ENCODE measurements around the gene CLRN1. TPM values are rescaled to one million over a fixed set of nuclear protein-coding genes. Genes with fewer than 3 reads are reported as not detected.
"Not testable (repeated sequence)": the region's sequence is repeated elsewhere in the genome, so short reads cannot be mapped to it uniquely, and the experiment has no call there.

The CLRN1 gene, protein sequence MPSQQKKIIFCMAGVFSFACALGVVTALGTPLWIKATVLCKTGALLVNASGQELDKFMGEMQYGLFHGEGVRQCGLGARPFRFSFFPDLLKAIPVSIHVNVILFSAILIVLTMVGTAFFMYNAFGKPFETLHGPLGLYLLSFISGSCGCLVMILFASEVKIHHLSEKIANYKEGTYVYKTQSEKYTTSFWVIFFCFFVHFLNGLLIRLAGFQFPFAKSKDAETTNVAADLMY
- not detected in 2 replicates for total RNA-seq (2014; rRNA removed)
- not detected for polyA plus RNA-seq (2012)

DNA sequence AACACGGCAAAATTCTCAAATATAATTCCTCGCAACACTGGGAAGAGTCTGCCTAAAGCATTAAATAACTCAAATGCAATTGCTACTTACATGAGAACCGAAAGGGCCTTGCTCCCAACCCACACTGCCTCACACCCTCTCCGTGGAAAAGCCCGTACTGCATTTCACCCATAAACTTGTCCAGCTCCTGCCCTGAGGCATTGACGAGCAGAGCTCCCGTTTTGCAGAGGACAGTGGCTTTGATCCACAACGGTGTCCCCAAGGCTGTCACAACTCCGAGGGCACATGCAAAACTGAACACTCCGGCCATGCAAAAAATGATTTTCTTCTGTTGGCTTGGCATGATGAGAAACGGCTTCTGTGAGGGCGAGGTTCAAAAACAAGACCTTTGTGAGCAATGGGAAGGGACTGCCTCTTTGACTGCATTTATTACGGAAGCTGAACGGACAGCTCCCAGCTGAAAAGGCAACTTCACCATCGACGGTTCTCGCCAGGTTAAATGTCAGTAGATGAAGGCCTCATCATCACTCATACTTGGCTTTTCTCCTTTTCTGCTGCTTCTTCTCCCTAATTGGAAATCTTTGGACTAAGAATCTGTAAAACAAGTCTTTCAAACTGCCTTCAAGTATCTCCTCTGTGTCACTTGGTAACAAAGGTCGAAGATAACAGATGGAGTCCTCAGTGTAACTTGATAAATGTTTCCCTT, at the start of gene CLRN1:
TSS of gene CLRN1 (minus strand) at position 362 of the 706 bp plus-strand sequence. CDS start at position 343, 19 bp downstream.
- DNase-seq (ENCODE audit: low read depth): no peak

DNA sequence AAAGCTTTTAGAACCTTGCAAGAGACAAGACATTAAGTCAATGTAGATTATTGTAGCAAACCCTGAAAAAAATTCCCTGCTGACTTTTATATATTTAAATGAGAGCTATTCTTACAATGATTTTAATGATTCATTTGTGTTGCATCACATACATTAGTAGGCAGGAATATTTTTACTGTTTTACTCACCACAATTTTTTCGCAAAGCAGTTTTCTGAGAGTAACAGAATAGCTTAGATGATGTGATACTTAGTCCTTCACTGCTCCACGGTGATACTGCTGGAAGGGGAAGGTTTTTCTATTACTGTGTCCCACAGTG, 43.9 kb upstream of the CLRN1 start:
- DNase-seq (ENCODE audit: low read depth): peak; percentile 20

DNA sequence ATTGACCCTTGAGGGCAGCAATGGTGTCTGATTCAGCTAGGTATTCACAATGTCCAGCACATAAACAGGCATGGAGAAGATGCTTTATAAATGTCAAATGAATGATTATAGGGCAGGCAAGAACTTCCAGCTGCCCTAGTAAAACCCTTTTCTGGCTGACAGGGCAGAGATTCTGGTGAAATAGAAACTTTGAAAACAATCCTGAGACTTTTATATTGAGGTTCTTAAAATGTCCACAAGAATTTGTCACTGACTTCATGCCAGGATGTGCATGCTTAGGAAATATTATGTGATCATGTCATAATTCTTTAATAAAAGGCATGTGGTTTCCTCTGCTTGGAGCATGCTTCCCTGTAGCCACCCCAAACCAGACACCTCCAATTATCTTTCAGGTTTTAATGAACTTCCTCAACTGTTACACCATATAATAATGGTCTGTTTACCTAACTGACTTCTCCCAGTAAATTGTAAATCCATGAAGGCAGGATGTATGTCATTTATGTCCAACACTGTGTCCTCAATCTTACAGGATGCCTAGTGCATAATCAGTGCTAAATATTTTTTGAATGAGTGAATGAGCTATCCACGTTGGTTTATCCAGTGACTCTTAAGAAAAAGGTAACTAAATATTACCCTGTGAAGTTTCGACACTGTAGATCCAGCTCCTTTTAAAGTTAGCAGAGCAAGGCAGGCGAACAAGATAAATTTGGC, 43.4 kb upstream of the CLRN1 start:
- no peak for DNase-seq (ENCODE audit: low read depth)

DNA sequence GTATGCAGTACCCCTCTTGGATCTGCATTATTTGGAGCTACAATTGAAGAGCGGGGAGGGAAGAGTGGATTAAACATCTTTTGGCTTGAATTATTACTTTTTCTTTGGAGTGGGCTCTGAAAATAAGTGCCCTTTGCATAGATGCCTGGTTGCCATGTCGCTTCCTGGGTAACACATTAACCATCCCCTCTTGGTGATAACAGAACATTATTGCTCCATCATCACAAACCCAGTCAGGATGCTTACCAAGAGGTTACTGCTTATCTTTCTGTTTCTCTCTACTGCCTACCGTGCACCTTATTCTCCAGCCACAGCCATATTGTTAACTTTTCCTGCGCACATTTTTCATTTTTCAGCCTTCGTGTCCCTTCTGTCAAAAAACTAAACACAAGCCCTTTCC, 42.7 kb upstream of the CLRN1 start:
- no peak for DNase-seq (ENCODE audit: low read depth)

DNA sequence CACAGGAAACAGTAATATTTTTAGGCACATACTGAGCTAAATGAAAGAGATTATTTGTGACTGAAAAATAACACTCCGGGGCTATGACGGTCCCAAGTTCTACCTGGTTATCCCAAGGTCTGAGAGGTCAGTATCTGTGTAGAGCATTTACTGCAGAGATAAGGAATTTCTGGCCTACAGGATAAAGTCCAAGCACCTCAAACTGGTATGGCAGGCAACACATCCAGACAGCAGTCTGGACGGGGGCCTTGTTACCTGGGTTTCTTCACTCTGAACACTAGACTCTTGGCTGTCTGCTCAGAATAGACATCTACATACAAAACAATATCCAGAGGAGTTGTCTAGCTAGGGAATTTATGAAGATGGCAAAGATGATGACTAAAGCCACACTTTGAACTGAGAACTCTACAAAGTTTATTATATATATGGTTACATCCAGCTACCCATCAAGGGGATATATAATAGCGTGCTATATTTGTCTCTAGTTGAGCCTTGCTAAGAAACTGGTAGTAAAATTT, 42.0 kb upstream of the CLRN1 start:
- DNase-seq (ENCODE audit: low read depth): no peak

DNA sequence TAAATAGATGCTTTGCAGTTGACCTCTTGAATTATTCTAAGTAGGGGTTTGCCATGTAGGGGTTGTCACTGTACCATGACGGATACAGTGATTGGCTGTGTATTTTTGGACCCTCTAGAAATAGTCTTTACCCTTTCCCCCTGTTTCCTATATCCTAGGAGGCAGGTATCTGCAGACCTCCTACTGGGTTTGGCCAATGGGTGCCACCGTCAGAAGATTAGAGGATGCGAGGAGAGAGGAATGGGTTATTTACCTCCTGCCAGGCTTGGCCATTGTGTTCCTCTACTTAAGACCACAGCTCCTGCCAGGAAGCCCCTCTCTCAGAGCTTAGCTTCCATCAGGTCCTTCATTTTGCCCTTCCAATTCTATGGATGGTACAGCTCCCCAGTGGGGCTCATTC, 40.2 kb upstream of the CLRN1 start:
- no peak for DNase-seq (ENCODE audit: low read depth)

DNA sequence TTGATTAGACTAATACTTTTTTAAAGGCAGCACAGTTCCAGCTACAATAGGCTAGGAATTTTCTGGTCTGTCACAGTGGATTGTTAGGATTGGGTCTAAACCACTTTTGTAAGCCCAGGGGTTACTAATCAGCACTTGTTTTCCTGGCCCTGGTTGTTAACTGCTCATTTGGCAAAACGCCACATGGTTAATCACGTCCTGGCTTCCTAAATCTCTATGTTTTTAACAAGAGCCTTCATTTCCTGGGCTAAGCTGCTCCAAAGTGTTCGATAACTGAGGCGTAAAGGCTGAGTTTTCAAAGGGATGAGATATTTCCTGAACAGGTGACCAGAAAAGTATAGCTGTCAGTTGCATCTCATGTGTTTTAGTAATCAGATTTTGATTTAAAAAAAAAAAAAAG, 38.9 kb upstream of the CLRN1 start:
- DNase-seq (ENCODE audit: low read depth): peak; percentile 20

DNA sequence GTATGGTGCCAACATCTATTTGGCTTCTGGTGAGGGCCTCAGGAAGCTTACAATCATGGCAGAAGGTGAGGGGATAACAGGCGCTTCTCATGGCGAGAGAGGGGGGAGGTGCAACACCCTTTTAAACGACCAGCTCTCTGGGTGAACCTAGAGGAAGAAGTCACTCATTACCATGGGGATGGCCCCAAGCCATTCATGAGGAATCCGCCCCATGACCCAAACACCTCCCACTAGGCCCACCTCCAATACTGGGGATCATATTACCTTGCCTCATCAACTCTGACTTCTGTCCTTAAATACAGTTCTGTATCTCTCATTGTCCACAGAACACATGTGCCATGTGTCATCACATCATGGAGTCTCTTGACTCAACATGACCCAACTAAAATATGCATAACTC, 37.5 kb upstream of the CLRN1 start:
- DNase-seq (ENCODE audit: low read depth): peak; percentile 1

DNA sequence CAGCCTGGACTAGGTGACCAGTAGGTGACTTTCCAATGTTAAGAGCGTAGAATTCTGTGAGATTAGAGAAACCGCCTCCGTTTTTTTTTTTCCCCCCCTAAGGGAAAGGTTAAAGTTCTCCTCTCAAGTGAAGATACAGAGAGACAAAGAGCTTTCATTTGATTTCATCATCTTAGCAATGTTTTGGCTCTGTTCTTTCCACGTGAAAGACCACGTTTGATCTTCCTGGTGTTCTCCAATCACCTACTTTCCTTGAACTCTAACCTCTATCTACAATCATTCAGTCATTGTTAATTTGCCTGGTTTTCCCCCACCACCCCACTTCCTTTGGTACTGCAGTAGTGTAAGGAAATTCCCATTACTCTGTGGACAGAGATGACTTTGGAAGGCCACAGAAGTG, 36.9 kb upstream of the CLRN1 start:
- DNase-seq (ENCODE audit: low read depth): no peak

DNA sequence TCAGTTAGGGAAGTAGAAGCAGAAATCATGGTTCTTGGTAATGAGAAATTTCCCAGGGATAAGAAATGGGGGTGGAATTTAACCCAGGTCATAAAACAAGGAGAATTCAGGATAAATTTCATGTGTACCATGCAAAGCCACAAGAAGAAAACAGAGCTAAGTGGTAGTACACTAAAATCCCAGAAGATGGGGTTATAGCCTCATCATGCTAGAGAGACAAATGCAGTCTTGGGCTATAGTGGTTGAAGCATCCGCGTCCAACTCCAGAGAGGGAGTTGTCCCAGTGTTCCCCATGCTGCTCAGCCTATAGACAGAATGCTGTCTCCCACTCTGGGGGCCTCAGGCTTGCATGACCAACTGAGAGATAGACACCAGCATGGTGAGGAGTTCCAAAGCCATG, 36.2 kb upstream of the CLRN1 start:
- peak; percentile 41 for DNase-seq (ENCODE audit: low read depth)

DNA sequence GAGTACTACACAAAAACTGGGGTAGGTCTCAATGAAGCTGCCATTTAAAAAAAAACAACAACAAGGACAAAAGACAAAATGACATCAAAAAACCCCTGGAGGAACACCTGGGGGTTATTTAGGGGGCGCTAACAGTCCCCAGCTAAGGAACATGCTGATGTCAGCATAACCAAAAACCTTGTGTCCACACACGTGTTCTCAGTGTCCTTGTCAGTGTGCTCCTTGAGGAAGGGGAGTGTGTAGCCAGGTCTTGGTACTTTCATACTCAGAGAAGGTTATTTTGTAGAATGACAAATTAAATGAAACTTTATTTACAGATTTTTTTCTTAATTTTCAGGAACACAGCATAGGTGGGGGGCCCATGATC, 31.2 kb upstream of the CLRN1 start:
- DNase-seq (ENCODE audit: low read depth): no peak

DNA sequence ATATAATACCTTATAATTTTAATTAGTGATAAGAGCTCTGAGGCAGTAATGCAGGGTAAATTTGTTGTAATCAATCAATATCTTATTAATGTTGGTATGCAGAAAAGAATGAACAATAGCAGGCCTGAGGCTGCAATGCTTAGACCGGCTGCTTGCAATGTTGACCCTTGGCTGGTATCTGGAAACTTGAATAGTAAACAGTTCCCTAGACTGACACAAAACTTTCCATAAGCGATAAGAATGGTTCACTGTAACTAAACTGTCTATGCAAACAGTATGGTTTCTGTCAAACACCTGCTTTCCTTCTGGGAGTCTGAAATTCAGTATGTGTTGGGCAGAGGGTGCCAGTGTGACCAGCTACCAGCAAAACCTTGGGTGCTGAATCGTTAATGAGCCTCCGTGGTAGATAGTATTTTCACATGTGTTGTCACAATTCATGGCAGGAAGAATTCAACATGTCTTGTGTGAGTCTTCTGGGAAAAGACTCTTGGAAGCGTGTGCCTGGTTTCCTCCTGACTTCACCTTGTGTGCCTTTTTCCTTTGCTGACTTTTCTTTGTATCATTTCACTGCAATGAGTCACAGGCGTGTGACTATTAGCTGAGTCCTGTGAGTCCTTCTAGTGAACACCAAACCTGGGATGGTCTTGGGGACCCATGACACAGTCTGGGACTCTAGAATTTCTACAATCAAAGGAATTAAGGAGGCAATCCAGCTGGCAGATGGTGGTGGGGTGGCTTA, 30.7 kb upstream of the CLRN1 start:
- DNase-seq (ENCODE audit: low read depth): peak; percentile 6

DNA sequence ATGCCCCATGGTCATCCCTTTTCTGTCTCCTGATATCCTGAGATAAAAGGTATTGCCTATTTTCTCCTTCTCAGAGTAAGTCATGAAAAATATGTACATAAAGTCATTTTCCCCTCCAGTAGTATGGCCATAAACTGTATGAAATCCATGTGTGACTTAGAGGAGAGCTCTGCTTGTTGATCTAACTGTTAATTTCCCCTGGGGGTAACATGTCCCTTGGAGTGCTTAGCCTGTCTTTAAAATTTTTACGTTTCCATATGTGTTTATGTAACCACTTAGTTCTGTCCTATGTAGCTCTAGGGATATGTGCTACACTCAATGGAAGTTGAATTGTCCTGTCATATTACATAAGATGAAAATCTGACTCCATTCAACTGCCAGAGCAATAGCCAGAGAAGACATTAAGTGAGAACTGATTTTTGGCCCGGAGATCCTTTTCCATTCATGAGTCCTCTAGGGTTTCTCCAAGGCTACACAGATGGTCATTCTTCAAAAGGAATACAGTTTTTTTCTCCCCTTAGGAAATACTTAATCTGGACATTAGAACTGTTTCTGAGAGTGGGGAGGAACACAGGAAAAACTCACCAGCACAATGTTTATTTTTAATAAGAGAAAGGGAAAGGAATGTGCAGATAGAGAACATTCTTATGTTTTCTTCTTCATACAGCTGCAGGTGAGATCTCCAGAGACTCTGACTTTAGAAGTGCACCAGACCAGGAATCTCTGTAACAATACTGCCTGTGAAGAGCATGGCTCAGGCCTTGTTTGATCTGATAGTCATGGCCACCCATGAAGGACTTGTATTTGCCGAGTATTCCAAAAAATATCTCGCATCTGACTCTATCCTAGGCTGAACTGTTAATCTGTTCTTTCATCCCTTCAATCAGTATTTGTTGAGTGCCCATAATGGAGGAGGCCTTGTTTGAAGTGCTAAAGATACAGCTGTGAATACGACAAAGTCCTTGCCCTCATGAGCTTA, 29.8 kb upstream of the CLRN1 start:
- DNase-seq (ENCODE audit: low read depth): no peak

DNA sequence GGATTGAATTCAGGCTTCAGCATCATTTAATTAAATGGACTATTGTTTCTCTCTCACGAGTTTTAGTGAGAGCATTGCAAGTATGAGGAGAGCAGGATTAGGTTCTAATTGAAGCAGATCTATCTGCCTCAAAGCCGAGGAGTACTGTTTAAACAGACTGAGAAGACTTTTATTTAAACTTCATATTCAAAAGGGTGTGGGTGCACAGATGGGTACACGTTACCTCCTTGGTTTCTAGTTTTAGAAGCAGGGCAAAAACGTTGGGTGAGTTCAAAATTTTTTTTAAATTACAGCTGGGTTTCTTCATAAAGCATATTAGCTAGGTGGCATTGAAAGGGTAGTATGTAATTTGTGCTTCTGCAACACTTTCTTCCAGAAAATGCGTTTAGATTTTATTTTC, 26.5 kb upstream of the CLRN1 start:
- DNase-seq (ENCODE audit: low read depth): no peak

DNA sequence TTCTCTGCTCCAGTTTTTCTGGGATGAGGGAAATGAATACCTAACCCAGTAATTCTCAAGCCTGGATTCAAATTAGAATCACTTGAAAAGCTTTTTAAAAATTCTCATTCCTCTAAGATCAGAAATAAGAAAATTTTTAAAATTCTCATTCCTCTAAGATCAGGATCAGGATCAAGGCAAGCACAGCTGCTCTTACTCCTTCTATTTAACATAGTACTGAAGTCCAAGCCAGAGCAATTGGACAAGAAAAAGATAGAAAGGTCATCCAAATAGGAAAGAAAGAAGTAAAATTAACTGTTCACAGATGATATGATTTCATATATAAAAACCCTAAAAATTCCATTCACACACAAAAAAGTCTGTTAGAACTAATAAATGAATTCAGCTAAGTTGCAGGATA, 24.2 kb upstream of the CLRN1 start:
- no peak for DNase-seq (ENCODE audit: low read depth)

DNA sequence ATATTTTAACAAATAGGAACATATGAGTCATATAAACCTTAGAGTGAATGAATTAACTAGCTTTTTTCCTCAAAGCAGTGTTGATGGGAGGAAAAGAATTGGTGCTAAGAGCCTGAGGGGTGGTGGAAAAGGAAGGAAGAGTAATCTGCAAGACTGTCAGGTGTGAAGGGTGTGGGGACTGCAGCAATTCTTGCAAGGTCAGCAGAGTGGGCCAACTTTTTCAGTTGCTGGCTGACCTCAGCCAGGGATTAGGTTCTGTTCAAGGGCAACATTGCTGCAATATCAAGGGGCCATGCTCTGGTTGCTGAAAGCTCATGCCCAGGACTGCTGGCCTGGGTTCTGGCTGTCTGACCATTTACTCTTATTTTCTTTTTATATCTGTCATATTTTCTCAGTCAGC, 23.0 kb upstream of the CLRN1 start:
- DNase-seq (ENCODE audit: low read depth): no peak

DNA sequence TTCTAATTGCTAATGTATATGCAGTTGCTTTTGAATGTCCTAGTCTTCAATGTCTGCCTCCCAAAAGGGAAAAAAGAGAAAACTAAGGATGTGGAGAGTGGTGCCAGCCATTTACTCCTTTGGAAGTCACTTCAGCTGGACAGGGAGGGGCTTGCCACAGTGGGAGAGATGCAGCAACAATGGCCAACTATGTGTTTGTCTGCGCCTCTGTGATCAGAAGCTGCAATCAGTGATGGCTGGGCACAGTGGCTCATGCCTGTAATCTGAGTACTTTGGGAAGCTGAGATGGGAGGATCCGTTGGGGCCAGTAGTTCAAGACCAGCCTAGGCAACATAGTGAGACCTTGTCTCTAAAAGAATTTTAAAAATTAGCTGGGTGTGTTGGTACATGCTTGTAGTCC, 16.7 kb upstream of the CLRN1 start:
- DNase-seq (ENCODE audit: low read depth): no peak

DNA sequence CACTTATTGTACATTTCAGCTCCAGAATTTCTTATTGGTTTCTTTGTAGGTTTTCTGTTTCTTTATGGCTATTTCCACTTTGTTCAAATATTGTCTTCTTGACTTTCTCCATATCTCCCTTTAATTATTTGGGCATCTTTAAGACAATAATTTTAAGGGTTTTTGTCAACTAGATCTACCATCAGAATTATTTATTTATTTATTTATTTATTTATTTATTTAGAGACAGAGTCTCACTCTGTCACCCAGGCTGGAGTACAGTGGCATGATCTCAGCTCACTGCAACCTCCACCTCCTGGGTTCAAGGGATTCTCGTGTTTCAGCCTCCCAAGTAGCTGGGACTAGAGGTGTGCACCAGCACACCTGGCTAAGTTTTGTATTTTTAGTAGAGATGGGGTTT, 15.9 kb upstream of the CLRN1 start:
- DNase-seq (ENCODE audit: low read depth): not testable (repeated sequence)

DNA sequence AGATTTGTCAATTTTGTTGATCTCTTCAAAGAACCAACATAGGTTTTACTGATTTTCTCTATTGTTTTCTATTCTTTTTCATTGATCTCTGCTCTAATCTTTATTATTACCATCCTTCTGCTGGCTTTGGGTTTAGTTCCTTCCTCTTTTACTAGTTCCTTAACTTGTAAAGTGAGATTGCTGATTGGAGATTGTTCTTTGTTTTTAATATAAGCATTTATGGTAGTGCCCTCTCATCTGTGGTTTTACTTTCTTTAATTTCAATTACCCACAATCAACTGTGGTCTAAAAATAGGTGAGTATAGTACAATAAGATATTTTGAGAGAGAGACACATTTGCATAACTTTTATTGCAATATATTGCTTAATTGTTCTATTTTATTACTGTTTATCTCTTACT, 13.2 kb upstream of the CLRN1 start:
- no peak for DNase-seq (ENCODE audit: low read depth)

DNA sequence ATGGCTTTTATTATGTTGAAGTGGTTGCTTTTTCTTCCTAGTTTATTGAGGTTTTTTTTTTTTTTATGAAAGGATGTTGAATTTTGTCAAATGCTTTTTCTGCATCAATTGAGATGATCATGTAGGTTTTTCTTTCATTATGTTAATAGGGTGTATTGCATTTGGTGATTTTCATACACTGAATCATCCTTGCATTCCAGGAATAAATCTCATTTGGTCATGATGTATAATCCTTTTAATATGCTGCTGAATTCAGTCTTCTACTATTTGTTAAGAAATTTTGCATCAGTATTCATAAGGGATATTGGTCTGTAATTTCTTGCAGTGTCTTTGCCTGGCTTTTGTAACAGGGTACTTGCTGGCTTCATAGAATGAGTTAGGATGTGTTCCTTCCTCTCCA, 11.5 kb upstream of the CLRN1 start:
- no peak for DNase-seq (ENCODE audit: low read depth)

DNA sequence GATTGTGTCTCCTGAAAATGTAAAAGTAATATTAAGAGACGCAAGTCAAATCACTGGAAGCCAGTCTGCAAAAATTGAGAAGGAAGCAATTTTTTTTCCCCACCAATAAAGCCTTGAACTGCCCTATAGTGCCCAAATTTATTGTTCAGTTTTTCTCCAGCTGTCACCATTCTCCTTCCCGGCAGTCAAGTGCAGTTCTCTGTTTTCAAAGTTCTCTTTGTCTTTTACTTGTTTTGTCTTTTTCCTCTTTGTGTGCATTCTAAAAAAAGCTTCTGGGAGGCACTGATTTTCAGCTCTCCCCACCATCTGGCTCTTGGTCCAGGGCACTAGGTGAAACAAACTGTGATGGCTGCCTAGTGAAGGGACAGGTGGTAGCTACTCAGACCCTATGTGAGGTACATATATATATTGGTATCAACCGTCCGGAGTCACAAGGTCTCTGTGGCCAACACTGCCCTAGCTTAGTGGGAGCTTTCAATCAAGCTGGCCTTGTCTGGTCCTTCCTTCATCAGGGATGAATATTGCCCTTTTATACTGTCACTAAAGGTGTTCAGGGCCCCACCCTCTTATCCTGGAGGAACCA, 6.1 kb upstream of the CLRN1 start:
- no peak for DNase-seq (ENCODE audit: low read depth)
